Fibroblast of mammary gland (primary cell): ENCODE data around the gene KRTAP5-8.
"Not testable (repeated sequence)": the region's sequence is repeated elsewhere in the genome, so short reads cannot be mapped to it uniquely, and the experiment has no call there.

Source experiments
- DNase-seq: peaks from one replicate; pipeline ENCODE4 v3.0.0-alpha.2; 2010; ENCODE audit warnings: low read depth
- H3K4me3 ChIP-seq: 2 replicates; pipeline ENCODE4 v1.5.1; 2011; ENCODE audit warnings: low read depth, mild to moderate bottlenecking, low read length, moderate library complexity; ENCODE audit not compliant: control insufficient read depth
- TF ChIP-seq, protein P1 (sequence below): conservative IDR thresholded peaks from 2 replicates; pipeline ENCODE4 v1.5.1; 2011; ENCODE audit warnings: low read depth, low read length, inconsistent platforms; ENCODE audit not compliant: control insufficient read depth, insufficient read depth

KRTAP5-8 gene

DNA sequence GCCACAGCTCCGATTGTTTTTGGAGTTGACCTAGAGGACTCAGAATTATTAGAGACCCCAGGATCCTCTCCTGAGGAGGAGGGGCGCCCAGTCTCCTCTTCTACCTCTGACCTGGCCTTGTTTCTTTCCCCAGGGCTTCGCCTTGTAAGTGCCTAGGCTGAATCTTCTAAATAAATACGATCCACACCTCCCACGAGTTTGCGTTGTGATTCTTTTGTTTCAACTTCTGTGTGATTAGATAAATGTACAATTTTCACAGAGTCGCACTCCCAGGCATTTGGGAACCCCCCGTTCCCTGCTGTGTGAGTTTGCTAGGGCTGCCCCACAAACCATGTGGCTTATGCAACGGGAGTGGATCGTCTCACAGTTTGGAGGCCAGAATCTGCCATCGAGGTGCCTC is 1.2 kb downstream of the KRTAP5-8 start:
- TF ChIP-seq, protein P1, sequence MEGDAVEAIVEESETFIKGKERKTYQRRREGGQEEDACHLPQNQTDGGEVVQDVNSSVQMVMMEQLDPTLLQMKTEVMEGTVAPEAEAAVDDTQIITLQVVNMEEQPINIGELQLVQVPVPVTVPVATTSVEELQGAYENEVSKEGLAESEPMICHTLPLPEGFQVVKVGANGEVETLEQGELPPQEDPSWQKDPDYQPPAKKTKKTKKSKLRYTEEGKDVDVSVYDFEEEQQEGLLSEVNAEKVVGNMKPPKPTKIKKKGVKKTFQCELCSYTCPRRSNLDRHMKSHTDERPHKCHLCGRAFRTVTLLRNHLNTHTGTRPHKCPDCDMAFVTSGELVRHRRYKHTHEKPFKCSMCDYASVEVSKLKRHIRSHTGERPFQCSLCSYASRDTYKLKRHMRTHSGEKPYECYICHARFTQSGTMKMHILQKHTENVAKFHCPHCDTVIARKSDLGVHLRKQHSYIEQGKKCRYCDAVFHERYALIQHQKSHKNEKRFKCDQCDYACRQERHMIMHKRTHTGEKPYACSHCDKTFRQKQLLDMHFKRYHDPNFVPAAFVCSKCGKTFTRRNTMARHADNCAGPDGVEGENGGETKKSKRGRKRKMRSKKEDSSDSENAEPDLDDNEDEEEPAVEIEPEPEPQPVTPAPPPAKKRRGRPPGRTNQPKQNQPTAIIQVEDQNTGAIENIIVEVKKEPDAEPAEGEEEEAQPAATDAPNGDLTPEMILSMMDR: no peak
- no peak for DNase-seq
- H3K4me3 ChIP-seq: no peak overlapping the region

GRCh38 chr11:71539971-71540370 is 2.1 kb downstream of the KRTAP5-8 start:
- DNase-seq, H3K4me3 ChIP-seq: not testable (repeated sequence)

DNA sequence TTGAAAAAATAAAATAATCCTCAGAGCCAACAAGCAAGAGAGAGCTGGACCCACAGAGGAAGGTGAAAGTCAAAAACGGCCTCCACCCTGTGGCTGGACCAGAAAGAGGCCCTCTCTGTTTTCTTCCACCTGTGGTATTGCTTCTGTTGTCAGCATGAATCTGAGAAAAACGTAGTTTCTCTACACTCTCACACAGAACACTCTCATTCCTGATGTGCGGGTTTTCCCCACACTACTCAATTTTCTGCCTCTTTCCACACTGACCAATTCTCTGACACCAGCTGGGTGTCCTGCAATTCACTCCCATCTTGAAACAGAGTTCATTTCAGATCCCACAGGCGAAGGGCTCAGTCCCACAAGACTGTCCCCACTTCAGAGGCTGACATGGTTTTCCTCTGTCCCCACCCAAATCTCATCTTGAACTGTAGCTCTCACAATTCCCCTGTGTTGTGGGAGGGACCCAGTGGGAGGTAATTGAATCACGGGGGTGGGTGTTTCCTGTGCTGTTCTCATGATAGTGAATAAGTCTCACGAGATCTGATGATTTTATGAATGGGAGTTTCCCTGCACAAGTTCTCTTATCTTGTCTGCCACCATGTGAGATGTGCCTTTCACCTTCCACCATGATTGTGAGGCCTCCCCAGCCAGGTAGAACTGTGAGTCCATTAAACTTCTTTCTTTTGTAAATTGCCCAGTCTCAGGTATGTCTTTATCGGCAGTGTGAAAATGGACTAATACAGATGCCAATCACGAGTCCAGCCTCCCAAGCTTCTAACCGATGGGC is 2.9 kb downstream of the KRTAP5-8 start:
- not testable (repeated sequence) for DNase-seq, H3K4me3 ChIP-seq

- TF ChIP-seq, protein P1: no peak
- DNase-seq: no peak
Measured at GRCh38 chr11:71542382-71542781, 4.6 kb downstream of the KRTAP5-8 start.

DNA sequence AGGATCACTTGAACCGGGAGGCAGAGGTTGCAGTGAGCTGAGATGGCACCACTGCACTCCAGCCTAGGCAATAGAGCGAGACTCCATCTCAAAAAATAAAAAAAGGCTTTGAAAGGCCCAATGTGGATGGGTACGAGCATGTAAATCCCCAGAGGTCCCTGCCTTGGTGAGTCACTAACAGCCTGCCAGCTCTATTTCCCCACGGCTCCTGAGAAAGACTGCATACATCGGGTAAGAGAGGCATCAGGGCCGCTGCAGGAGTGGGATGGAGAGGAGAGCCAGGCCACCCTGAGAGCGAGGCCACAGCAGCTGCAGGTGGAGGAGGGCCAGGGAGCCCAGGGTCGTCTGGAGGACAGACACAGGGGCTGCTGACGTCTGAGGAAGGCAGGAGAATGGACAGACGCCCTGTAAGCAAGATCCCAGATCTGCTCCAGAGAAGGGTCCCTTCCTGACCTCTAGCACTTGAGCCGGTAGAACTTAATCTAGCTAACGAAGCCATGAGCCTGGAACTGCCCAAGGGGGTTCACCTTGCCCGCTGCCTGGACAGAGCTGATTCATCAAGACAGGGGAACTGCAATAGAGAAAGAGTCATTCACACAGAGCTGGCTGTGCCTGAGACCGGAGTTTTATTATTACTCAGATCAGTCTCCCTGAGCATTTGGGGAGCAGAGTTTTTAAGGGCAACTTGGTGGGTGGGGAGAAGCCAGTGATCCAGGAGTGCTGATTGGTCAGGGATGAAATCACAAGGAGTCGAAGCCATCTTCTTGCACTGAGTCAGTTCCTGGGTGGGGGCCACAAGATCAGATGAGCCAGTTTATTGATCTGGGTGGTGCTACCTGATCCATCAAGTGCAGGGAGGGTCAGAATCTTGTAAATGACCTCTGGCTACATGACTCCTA is 5.3 kb downstream of the KRTAP5-8 start:
- TF ChIP-seq, protein P1: no peak
- DNase-seq: peak; percentile 22

More at GRCh38 chr11:71542382-71542781, 4.6 kb downstream of the KRTAP5-8 start:
- H3K4me3 ChIP-seq: no peak overlapping the region

DNA sequence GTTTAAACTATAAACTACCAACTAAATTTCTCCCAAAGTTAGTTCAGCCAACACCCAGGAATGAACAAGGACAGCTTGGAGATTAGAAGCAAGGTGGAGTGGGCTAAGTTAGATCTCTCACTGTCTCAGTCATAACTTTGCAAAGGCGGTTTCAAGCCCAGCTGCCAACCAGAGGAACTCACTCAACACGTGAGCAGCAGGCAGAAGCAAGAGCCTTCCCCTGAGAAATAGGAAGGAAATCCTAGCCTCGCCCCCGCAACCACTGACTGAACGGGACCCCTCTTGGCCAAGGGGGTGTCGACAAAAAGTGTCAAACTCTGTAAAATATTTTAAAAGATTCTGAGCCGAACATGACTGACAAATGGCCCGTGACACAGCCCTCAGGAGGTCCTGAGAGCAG is 6.0 kb downstream of the KRTAP5-8 start:
- H3K4me3 ChIP-seq: no peak overlapping the region
- TF ChIP-seq, protein P1: no peak
- no peak for DNase-seq

More for the DNA sequence above, 5.3 kb downstream of the KRTAP5-8 start:
- H3K4me3 ChIP-seq: no peak overlapping the region

- H3K4me3 ChIP-seq: no peak overlapping the region
- TF ChIP-seq, protein P1: no peak
Measured at GRCh38 chr11:71544525-71545214, 6.8 kb downstream of the KRTAP5-8 start.

More at GRCh38 chr11:71544525-71545214, 6.8 kb downstream of the KRTAP5-8 start:
- no peak for DNase-seq
